PC-3 (cell line): Measurements from ENCODE around the gene VN1R5. TPM values are rescaled to one million over a fixed set of nuclear protein-coding genes. Genes with fewer than 3 reads are reported as not detected.
A peak's percentile ranks its signal among the peaks of the same experiment; 100 is the strongest.

Experiments used
- ATAC-seq: fragments of 200-7000 bp; cut with Tn5 transposase; 2 replicates; pipeline ENCODE4 v1.9.1; 2020; ENCODE audit warnings: mild to moderate bottlenecking, moderate library complexity
- BruUV-seq: library from RNA; stranded (reverse); fragments of 400-500 nt; replicated peaks from 2 replicates; lab custom pipeline; 2021; lab: Mats Ljungman, UMichigan
- CTCF ChIA-PET: fragments of 300-600 bp; sonication (Branson Sonifier 250); formaldehyde crosslinking; loops from one replicate; lab custom pipeline; 2022; ENCODE audit warnings: antibody characterized with exemption; lab: Charles Lee
- POLR2A ChIA-PET: fragments of 300-600 bp; sonication (Branson Sonifier 250); formaldehyde crosslinking; loops from one replicate; lab custom pipeline; 2022; ENCODE audit warnings: antibody characterized with exemption; ENCODE audit not compliant: unreplicated experiment; lab: Charles Lee
- DNase-seq: peaks from one replicate; pipeline ENCODE4 v3.0.0-alpha.2; 2015
- H2AFZ ChIP-seq: fragments of 300-600 bp; sonication (generic); 2 replicates; pipeline ENCODE4 v1.6.0; 2016; ENCODE audit warnings: antibody characterized with exemption, low read length
- H3F3A ChIP-seq: fragments of 300-600 bp; sonication (generic); one replicate; pipeline ENCODE4 v1.6.0; 2017; ENCODE audit warnings: antibody characterized with exemption, low read length, control low read depth, mild to moderate bottlenecking; ENCODE audit not compliant: unreplicated experiment
- H3K27ac ChIP-seq: fragments of 300-600 bp; sonication (generic); 2 replicates; pipeline ENCODE4 v1.5.1; 2016; ENCODE audit warnings: mild to moderate bottlenecking, low read length
- H3K27me3 ChIP-seq: fragments of 300-600 bp; sonication (generic); 2 replicates; pipeline ENCODE4 v1.6.1; 2016; ENCODE audit warnings: low read length, mixed read lengths
- H3K36me3 ChIP-seq: fragments of 300-600 bp; sonication (generic); 2 replicates; pipeline ENCODE4 v1.6.1; 2016; ENCODE audit warnings: low read depth, mixed run types, low read length, mixed read lengths
- H3K4me1 ChIP-seq: fragments of 300-600 bp; sonication (generic); 2 replicates; pipeline ENCODE4 v1.5.1; 2016; ENCODE audit warnings: low read length; ENCODE audit not compliant: insufficient read depth
- H3K4me2 ChIP-seq: fragments of 300-600 bp; sonication (generic); 2 replicates; pipeline ENCODE4 v1.6.0; 2016; ENCODE audit warnings: low read length
- H3K4me3 ChIP-seq: fragments of 300-600 bp; sonication (generic); 2 replicates; pipeline ENCODE4 v1.5.1; 2016; ENCODE audit warnings: mild to moderate bottlenecking, low read length, mixed read lengths
- H3K79me2 ChIP-seq: fragments of 300-600 bp; sonication (generic); 2 replicates; pipeline ENCODE4 v1.6.1; 2017; ENCODE audit warnings: low read length, mixed read lengths
- H3K9ac ChIP-seq: fragments of 300-600 bp; sonication (generic); 2 replicates; pipeline ENCODE4 v1.6.0; 2016; ENCODE audit warnings: mild to moderate bottlenecking, low read length
- H3K9me2 ChIP-seq: fragments of 300-600 bp; sonication (generic); replicated peaks from 2 replicates; pipeline ENCODE4 v1.6.1; 2016; ENCODE audit warnings: mixed run types, low read length, mixed read lengths
- H3K9me3 ChIP-seq: fragments of 300-600 bp; sonication (generic); 2 replicates; pipeline ENCODE4 v1.6.1; 2016; ENCODE audit warnings: low read length, mixed read lengths
- H4K20me1 ChIP-seq: fragments of 300-600 bp; sonication (generic); 2 replicates; pipeline ENCODE4 v1.6.1; 2016; ENCODE audit warnings: low read length, mixed read lengths
- EZH2 ChIP-seq: fragments of 300-600 bp; sonication (generic); IDR thresholded peaks from one replicate; pipeline ENCODE4 v1.6.1; 2017; ENCODE audit warnings: antibody characterized with exemption, mild to moderate bottlenecking, low read length; ENCODE audit not compliant: unreplicated experiment
- EZH2phosphoT487 ChIP-seq: fragments of 300-600 bp; sonication (generic); IDR thresholded peaks from 2 replicates; pipeline ENCODE4 v1.6.1; 2018; ENCODE audit warnings: mild to moderate bottlenecking, antibody characterized with exemption, low read length, borderline replicate concordance
- intact Hi-C: fragments of 100-400 bp; cut with micrococcal nuclease; formaldehyde crosslinking; loops from 2 replicates; pipeline ENCODE4 v1.9.0; 2023
- total RNA-seq: library from RNA; depleted of rRNA; stranded (reverse); fragments of >200 nt; gene quantifications from 2 replicates; pipeline ENCODE4 v1.2.3, GENCODE V29; 2014
- TF ChIP-seq, protein P1 (sequence below): fragments of 300-600 bp; sonication (generic); conservative IDR thresholded peaks from 2 replicates; pipeline ENCODE4 v1.5.1; 2017; ENCODE audit warnings: antibody characterized with exemption, low read depth, mild to moderate bottlenecking, low read length

Gene VN1R5
- total RNA-seq, 1 experiment from 2014 or later, result not detected

DNA sequence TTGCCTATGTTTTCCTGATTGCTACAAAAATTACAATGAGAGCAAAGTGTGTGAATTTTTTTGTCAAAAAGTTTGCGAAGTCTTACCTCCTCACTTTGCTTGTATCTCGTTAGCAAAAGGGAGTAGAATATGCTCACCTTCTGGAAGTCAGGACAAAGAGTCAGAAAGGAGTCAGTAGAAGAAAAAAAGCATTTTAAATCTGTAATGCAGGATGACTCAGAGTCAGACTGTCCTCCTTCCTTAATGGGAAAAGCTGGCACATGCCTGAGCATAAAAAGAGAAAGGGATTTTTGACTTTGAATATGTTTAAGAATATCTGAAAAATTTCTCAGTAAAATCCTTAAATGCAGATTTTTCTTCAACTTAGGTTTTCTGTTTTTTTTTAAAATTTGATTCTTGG lies 14.2 kb upstream of the VN1R5 start:
- H3K9ac ChIP-seq, result no peak overlapping the region
- ChIA-PET CTCF (no interaction called here), POLR2A (no interaction called here)
- no peaks in the 10 kb centered on the region for H3K27me3 ChIP-seq
- BruUV-seq, result no TSS peak
- no peaks in the 10 kb centered on the region for H3K79me2 ChIP-seq
- TF ChIP-seq EZH2phosphoT487 (no peak), EZH2 (no peak)
- TF ChIP-seq, protein P1, sequence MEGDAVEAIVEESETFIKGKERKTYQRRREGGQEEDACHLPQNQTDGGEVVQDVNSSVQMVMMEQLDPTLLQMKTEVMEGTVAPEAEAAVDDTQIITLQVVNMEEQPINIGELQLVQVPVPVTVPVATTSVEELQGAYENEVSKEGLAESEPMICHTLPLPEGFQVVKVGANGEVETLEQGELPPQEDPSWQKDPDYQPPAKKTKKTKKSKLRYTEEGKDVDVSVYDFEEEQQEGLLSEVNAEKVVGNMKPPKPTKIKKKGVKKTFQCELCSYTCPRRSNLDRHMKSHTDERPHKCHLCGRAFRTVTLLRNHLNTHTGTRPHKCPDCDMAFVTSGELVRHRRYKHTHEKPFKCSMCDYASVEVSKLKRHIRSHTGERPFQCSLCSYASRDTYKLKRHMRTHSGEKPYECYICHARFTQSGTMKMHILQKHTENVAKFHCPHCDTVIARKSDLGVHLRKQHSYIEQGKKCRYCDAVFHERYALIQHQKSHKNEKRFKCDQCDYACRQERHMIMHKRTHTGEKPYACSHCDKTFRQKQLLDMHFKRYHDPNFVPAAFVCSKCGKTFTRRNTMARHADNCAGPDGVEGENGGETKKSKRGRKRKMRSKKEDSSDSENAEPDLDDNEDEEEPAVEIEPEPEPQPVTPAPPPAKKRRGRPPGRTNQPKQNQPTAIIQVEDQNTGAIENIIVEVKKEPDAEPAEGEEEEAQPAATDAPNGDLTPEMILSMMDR, result no peak
- H3K4me1 ChIP-seq, result no peaks in the 10 kb centered on the region
- no peak overlapping the region for H3K4me2 ChIP-seq
- H3F3A ChIP-seq, result no peaks in the 10 kb centered on the region
- intact Hi-C loops, result no loop called here
- 0 out of 2 replicates have a peak, but pooled peaks cover 8% of the 10 kb centered on the region for H3K9me3 ChIP-seq
- ATAC-seq (peak; percentile 68), DNase-seq (peak; percentile 40)
- H4K20me1 ChIP-seq, result no peaks in the 10 kb centered on the region
- H2AFZ ChIP-seq, result no peak overlapping the region
- H3K27ac ChIP-seq, result no peak overlapping the region
- H3K4me3 ChIP-seq, result no peak overlapping the region
- 0 out of 2 replicates have a peak, but pooled peaks cover 2% of the 10 kb centered on the region for H3K9me2 ChIP-seq
- no peaks in the 10 kb centered on the region for H3K36me3 ChIP-seq

DNA sequence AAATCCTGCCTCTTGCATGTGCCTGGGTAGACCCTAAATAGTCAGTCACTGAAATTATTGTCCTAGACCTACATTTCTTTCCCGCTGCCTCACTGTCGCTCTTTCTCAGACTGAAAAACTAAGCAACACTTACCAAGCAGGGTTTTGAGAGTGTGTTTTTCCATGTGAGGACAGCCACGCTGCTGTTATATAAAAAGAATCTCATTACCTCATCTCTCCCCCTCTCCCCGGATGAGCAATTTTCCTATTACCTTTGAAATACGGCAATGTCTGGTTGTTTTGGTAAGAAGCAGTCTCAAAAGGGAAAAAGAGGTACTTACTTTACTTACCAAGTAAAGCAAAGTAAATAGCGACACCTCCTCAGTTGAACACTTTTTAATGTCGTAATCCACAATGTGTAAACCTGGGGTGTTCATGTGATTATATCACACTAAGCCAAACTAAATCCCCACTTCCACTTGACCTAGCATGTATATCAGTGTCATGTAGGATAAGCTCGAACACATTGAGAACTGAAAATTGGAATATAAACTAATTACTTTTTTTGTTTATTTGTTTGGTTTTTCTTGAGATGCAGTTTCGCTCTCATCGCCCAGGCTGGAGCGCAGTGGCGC lies 12.2 kb upstream of the VN1R5 start:
- no TSS peak for BruUV-seq
- Histone ChIP-seq H4K20me1 (no peaks in the 10 kb centered on the region), H3K36me3 (no peaks in the 10 kb centered on the region), H3K9ac (no peak overlapping the region), H3K9me3 (0 out of 2 replicates have a peak, but pooled peaks cover 8% of the 10 kb centered on the region), H3F3A (no peaks in the 10 kb centered on the region), H3K4me1 (no peaks in the 10 kb centered on the region), H3K9me2 (no peaks in the 10 kb centered on the region), H3K4me2 (no peak overlapping the region), H3K4me3 (no peak overlapping the region), H3K27me3 (no peaks in the 10 kb centered on the region), H3K79me2 (no peaks in the 10 kb centered on the region), H2AFZ (no peak overlapping the region), H3K27ac (no peak overlapping the region)
- POLR2A ChIA-PET, result no interaction called here
- intact Hi-C loops, result no loop called here
- DNase-seq (no peak), ATAC-seq (no peak)
- CTCF ChIA-PET, result no interaction called here
- TF ChIP-seq EZH2phosphoT487 (no peak), EZH2 (no peak)
- TF ChIP-seq, protein P1, result no peak

DNA sequence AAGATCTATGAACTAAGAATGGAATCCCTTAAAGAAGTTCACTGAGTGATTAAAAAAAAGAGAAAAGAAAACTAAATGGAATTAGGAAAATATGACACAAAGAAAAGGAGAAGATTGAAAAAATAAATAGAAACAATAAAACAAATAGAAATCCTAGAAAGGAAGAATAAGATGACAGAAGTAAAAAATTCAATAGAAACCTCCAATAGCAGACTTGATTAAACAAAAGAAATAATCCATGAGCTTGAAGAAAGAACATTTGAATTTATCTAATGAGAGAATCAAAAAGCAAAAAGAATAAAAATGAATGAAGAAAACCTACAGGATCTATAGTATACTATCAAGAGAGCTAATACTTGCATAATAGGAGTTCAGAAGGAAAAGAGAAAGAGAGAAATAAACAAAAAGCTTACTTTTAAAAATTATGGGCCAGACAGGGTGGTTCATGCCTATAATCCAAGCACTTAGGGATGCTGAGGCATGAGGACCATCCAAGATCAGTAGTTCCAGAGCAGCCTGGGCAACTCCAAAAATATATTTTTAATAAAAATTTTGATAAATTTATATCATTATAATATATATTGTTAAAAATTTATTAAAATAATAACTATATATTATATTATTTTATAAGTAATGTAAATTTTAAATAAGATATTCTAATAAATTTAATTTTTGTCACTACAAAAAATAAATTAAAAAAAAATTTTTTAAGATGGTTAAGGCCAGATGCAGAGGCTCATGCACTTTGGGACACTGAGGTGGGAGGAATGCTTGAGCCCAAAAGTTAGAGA lies 9.4 kb upstream of the VN1R5 start:
- H3K4me3 ChIP-seq, result no peak overlapping the region
- TF ChIP-seq EZH2 (no peak), EZH2phosphoT487 (no peak)
- TF ChIP-seq, protein P1, result no peak
- intact Hi-C loops, result no loop called here
- 0 out of 2 replicates have a peak, but pooled peaks cover 8% of the 10 kb centered on the region for H3K9me3 ChIP-seq
- DNase-seq (no peak), ATAC-seq (no peak)
- H3K4me1 ChIP-seq, result no peaks in the 10 kb centered on the region
- H3F3A ChIP-seq, result no peaks in the 10 kb centered on the region
- H3K9me2 ChIP-seq, result no peaks in the 10 kb centered on the region
- H3K9ac ChIP-seq, result no peak overlapping the region
- ChIA-PET POLR2A (no interaction called here), CTCF (no interaction called here)
- H3K4me2 ChIP-seq, result no peak overlapping the region
- H2AFZ ChIP-seq, result no peak overlapping the region
- H3K36me3 ChIP-seq, result no peaks in the 10 kb centered on the region
- H3K79me2 ChIP-seq, result no peaks in the 10 kb centered on the region
- no peak overlapping the region for H3K27ac ChIP-seq
- H4K20me1 ChIP-seq, result no peaks in the 10 kb centered on the region
- no TSS peak for BruUV-seq
- no peaks in the 10 kb centered on the region for H3K27me3 ChIP-seq
